ENCODE measurements around the gene EGFR. TPM values are rescaled to one million over a fixed set of nuclear protein-coding genes. Genes with fewer than 3 reads are reported as not detected.

The EGFR gene
- total RNA-seq, 2 donors from 2014 or later: 21.1 to 22.5 TPM

DNA sequence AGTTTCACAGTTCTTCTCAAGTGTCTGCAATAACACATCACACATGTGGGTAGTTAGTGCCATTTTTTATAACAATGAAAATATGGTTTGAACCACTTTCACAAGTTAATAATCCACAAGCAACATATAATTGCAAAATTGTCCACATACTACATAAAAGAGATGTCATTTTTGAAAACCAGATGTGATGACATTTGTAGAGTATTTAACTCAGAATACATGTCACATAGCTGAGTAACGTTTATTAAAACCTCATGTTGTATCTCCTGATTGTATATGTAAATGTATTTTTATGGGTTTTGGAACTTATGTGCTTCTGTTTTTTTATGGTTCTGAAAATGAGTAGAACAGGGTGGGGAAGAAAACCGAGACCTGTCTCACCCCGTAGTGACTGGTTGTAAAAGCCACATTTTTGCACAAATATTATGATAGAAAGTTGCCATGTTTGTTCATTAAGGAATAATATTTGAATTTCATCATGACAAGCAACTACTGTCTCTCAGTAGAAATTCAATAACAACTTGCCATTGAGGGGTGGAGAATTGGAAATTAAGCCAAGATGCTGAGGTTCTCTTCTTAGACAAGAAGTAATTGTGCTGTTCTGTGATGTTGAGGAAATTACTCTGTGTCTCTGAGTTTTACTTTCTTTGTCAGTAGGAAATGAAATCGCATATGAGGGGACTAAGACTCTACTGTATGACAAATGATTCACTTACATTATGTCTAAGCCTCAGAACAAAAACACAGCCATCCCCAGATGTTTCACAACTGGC is 29.2 kb upstream of the EGFR start:
- H3K9me3 ChIP-seq: no peaks in the 10 kb centered on the region
- H3K36me3 ChIP-seq: no peaks in the 10 kb centered on the region
- no peaks in the 10 kb centered on the region for H3K27me3 ChIP-seq
- no peaks in the 10 kb centered on the region for H3K4me1 ChIP-seq
- no peak for DNase-seq (ENCODE audit: low spot score)
- H3K4me3 ChIP-seq: no peak overlapping the region
- H3K27ac ChIP-seq: no peak overlapping the region
- TF ChIP-seq, protein P1, sequence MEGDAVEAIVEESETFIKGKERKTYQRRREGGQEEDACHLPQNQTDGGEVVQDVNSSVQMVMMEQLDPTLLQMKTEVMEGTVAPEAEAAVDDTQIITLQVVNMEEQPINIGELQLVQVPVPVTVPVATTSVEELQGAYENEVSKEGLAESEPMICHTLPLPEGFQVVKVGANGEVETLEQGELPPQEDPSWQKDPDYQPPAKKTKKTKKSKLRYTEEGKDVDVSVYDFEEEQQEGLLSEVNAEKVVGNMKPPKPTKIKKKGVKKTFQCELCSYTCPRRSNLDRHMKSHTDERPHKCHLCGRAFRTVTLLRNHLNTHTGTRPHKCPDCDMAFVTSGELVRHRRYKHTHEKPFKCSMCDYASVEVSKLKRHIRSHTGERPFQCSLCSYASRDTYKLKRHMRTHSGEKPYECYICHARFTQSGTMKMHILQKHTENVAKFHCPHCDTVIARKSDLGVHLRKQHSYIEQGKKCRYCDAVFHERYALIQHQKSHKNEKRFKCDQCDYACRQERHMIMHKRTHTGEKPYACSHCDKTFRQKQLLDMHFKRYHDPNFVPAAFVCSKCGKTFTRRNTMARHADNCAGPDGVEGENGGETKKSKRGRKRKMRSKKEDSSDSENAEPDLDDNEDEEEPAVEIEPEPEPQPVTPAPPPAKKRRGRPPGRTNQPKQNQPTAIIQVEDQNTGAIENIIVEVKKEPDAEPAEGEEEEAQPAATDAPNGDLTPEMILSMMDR (IDR thresholded peaks at IDR 0.05): no peak

DNA sequence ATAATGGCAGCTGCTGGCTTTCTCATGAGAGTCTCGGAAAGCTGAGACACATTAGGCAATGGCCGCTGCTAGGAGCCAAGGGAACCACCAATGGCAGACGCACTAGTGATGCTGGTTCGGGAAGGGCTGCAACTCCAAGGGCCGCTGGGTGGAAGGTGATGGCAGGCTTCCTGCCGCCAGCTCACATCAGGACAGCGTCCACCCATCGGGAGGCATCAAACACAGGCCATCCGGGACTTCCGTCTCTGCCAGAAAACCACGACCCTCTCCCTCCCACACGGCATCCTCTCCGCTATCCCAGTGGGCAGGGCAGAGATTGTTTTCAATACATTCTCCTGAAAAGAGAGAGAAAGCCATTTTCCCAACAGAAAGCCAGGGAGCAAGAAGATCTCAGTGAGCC is 27.5 kb upstream of the EGFR start:
- no peak overlapping the region for H3K4me3 ChIP-seq
- H3K9me3 ChIP-seq: no peaks in the 10 kb centered on the region
- no peaks in the 10 kb centered on the region for H3K4me1 ChIP-seq
- no peaks in the 10 kb centered on the region for H3K36me3 ChIP-seq
- H3K27ac ChIP-seq: no peak overlapping the region
- TF ChIP-seq, protein P1 (IDR thresholded peaks at IDR 0.05): no peak
- no peak for DNase-seq (ENCODE audit: low spot score)
- H3K27me3 ChIP-seq: no peaks in the 10 kb centered on the region

DNA sequence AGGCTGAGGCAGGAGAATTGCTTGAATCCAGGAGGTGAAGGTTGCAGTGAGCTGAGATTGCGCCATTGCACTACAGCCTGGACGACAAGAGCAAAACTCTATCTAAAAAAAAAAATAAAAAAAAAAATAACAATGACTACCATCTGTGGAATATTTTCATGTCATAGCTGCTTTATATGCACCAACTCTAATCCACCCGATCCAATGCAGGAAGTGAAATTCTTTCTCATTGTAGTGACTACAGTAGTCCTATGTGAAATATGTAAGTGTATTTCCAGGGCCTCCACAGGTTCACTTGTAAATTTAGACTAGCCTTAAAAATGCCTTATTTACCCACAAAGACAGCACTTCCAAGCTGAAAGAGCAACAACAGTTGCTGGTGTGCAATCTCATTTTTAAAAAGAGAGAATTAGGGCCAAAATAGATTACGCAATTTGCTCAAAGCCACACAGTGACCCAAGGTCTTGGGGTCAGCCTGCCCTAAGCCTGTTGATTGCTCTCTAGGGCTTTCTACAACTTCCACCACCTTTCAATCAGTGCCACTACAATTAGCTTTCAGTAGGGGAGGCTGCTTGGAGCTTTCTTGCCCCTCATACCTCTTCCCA is 25.8 kb upstream of the EGFR start:
- Histone ChIP-seq H3K36me3 (no peaks in the 10 kb centered on the region), H3K4me1 (no peaks in the 10 kb centered on the region), H3K4me3 (no peak overlapping the region), H3K9me3 (no peaks in the 10 kb centered on the region), H3K27ac (no peak overlapping the region), H3K27me3 (no peaks in the 10 kb centered on the region)
- DNase-seq (ENCODE audit: low spot score): no peak
- TF ChIP-seq, protein P1 (IDR thresholded peaks at IDR 0.05): no peak

DNA sequence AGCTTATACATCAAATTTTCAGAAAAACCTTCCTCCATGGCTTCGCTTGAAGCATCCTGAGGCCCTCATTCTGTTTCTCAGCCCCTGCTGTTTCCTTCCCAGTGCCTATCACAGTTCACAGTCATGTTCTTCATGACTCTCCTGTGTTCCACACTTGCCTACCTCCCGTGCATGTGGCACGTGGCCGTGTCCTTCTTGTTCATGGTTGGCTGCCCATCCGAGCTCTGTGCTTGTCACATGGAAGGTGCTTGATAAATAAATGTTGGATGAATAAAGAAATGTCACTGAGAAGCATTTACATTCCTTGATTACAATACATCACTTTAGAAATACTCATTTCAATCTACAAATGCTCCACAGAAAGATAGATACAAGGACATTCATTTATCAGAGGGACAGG is 23.7 kb upstream of the EGFR start:
- H3K4me1 ChIP-seq: no peaks in the 10 kb centered on the region
- no peaks in the 10 kb centered on the region for H3K9me3 ChIP-seq
- no peak for DNase-seq (ENCODE audit: low spot score)
- no peak overlapping the region for H3K27ac ChIP-seq
- no peaks in the 10 kb centered on the region for H3K27me3 ChIP-seq
- H3K4me3 ChIP-seq: no peak overlapping the region
- TF ChIP-seq, protein P1 (IDR thresholded peaks at IDR 0.05): no peak
- H3K36me3 ChIP-seq: no peaks in the 10 kb centered on the region

DNA sequence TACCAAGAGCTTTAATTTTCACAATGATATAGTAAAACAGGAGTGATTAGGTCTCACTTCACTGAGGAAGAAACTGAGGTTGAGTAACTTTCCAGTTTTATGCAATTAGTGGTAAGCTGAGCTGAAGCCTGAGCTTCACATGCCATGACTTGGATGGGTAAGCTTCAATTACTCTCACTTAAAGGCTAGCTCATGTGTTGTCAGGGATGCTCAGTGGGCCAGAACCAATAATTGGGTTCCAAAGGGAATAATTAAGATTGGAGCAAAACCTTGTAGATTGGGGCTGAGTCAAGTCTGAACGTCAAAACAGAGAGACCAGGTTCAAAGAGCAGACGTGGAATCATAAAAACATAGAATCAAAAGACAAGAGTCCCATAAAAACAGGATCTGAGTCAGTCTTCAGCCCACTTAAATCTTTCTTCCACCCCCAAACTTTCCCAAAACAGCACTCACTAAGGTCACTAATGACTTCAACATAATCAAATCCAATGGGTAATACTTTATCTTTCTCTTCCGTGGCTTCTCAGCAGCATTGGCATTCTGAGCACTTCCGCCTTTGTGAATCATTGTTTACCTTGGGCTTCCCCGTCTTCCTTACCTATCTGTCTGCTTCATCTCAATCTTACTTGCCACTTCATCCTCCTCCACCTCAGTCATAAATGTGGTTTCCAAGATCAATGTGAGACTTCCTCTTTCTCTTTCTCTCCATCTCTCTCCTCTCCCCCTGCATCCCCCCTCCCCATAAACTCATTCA is 23.0 kb upstream of the EGFR start:
- TF ChIP-seq, protein P1 (IDR thresholded peaks at IDR 0.05): no peak
- no peaks in the 10 kb centered on the region for H3K9me3 ChIP-seq

More for the DNA sequence above, 23.0 kb upstream of the EGFR start:
- Histone ChIP-seq H3K4me1 (no peaks in the 10 kb centered on the region), H3K4me3 (no peak overlapping the region), H3K27me3 (no peaks in the 10 kb centered on the region), H3K36me3 (no peaks in the 10 kb centered on the region), H3K27ac (no peak overlapping the region)
- DNase-seq (ENCODE audit: low spot score): no peak
